Measurements from ENCODE around the gene SMIM41. TPM values are rescaled to one million over a fixed set of nuclear protein-coding genes. Genes with fewer than 3 reads are reported as not detected.

The SMIM41 gene
- total RNA-seq, 1 donor from 2014 or later, result not detected

- H3K36me3 ChIP-seq (ENCODE audit: control insufficient read depth, insufficient read depth, low read length), result no peaks in the 10 kb centered on the region
- no peak for DNase-seq (ENCODE audit: low read depth)
- peaks cover 2% of the 10 kb centered on the region for H3K27me3 ChIP-seq (ENCODE audit: control insufficient read depth, insufficient read depth, low read length)
- TF ChIP-seq CTCF (IDR thresholded peaks at IDR 0.05; ENCODE audit: insufficient read depth, low read length, poor library complexity, severe bottlenecking), result no peak
- H3K4me3 ChIP-seq (ENCODE audit: low read depth, low read length), result no peak overlapping the region
Measured at GRCh38 chr12:52053536-52054209, 25.8 kb upstream of the SMIM41 start.

DNA sequence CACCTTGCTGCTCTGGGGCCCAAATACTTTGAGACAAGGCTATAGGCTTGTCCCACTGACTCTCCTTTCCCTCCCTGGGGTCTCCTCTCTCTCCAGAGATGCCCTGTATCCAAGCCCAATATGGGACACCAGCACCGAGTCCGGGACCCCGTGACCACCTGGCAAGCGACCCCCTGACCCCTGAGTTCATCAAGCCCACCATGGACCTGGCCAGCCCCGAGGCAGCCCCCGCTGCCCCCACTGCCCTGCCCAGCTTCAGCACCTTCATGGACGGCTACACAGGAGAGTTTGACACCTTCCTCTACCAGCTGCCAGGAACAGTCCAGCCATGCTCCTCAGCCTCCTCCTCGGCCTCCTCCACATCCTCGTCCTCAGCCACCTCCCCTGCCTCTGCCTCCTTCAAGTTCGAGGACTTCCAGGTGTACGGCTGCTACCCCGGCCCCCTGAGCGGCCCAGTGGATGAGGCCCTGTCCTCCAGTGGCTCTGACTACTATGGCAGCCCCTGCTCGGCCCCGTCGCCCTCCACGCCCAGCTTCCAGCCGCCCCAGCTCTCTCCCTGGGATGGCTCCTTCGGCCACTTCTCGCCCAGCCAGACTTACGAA lies 25.2 kb upstream of the SMIM41 start:
- H3K36me3 ChIP-seq (ENCODE audit: control insufficient read depth, insufficient read depth, low read length), result no peaks in the 10 kb centered on the region
- peaks cover 2% of the 10 kb centered on the region for H3K27me3 ChIP-seq (ENCODE audit: control insufficient read depth, insufficient read depth, low read length)
- DNase-seq (ENCODE audit: low read depth), result no peak
- no peak overlapping the region for H3K4me3 ChIP-seq (ENCODE audit: low read depth, low read length)
- TF ChIP-seq CTCF (IDR thresholded peaks at IDR 0.05; ENCODE audit: insufficient read depth, low read length, poor library complexity, severe bottlenecking), result no peak

DNA sequence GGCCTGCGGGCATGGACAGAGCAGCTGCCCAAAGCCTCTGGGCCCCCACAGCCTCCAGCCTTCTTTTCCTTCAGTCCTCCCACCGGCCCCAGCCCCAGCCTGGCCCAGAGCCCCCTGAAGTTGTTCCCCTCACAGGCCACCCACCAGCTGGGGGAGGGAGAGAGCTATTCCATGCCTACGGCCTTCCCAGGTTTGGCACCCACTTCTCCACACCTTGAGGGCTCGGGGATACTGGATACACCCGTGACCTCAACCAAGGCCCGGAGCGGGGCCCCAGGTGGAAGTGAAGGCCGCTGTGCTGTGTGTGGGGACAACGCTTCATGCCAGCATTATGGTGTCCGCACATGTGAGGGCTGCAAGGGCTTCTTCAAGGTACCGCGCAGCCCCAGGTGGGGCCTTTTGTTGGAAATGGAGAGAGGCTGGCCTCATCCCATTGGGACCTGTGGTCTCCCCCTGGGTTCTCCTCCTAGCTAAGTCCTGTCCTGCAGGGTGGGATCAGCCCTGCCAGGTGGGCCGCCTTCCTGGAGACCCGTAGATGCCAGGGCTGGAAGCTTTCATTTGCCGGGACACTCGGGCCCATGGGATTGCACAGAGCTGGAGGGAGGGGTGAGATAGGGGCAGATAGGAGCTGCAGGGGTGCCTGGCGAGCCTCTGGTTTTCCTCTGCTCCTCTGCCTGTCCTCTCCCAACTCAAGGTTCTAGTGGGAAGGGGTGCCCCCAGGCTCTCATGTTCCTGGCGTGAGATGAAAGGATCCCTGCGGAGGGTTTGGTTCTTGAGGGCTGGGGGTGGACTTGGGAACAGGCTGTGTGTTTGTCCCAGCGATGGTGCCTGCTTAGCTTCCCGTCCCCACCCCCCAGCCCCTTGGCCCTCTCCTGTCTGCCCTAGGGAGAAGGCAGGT lies 24.4 kb upstream of the SMIM41 start:
- no peaks in the 10 kb centered on the region for H3K36me3 ChIP-seq (ENCODE audit: control insufficient read depth, insufficient read depth, low read length)
- H3K4me3 ChIP-seq (ENCODE audit: low read depth, low read length), result no peak overlapping the region
- no peak for DNase-seq (ENCODE audit: low read depth)
- no peak for TF ChIP-seq CTCF (IDR thresholded peaks at IDR 0.05; ENCODE audit: insufficient read depth, low read length, poor library complexity, severe bottlenecking)
- H3K27me3 ChIP-seq (ENCODE audit: control insufficient read depth, insufficient read depth, low read length), result peaks cover 2% of the 10 kb centered on the region

- Histone ChIP-seq H3K27me3 (ENCODE audit: control insufficient read depth, insufficient read depth, low read length) (no peaks in the 10 kb centered on the region), H3K4me3 (ENCODE audit: low read depth, low read length) (no peak overlapping the region), H3K36me3 (ENCODE audit: control insufficient read depth, insufficient read depth, low read length) (no peaks in the 10 kb centered on the region)
- no peak for TF ChIP-seq CTCF (IDR thresholded peaks at IDR 0.05; ENCODE audit: insufficient read depth, low read length, poor library complexity, severe bottlenecking)
- no peak for DNase-seq (ENCODE audit: low read depth)
Measured at GRCh38 chr12:52055731-52056711, 23.5 kb upstream of the SMIM41 start.

All from kidney epithelial cell (primary cell).